H1 (cell line): ENCODE measurements around the gene TAF4. TPM values are rescaled to one million over a fixed set of nuclear protein-coding genes. Genes with fewer than 3 reads are reported as not detected.

Source experiments
- CTCF ChIA-PET: fragments of 300-600 bp; sonication (Branson Sonifier 250); formaldehyde crosslinking; loops from one replicate; lab custom pipeline; 2021; ENCODE audit not compliant: partially characterized antibody; lab: Charles Lee
- POLR2A ChIA-PET: fragments of 300-600 bp; sonication (Branson Sonifier 250); formaldehyde crosslinking; loops from one replicate; lab custom pipeline; 2021; ENCODE audit warnings: inconsistent platforms; ENCODE audit not compliant: partially characterized antibody; lab: Charles Lee
- DNase-seq, 2 experiments: peaks; one replicate each; pipeline versions ENCODE4 v3.0.0 to v3.0.0-alpha.2; 2010 to 2022; ENCODE audit warnings: low spot score in 2 of 2, low read depth in 1 of 2, mixed read lengths in 1 of 2
- FAIRE-seq: peaks from 2 replicates; lab custom pipeline; 2011; peaks lifted over from hg19 to GRCh38; lab: Jason Lieb, UNC
- H2AFZ ChIP-seq: 2 replicates; pipeline ENCODE4 v1.8.1; 2012; ENCODE audit warnings: low read length, inconsistent platforms
- H2AK5ac ChIP-seq: 2 replicates; pipeline ENCODE4 v1.6.1; 2013; ENCODE audit warnings: low read depth, low read length
- H2BK120ac ChIP-seq: replicated peaks from 2 replicates; pipeline ENCODE3; 2013; ENCODE audit warnings: low read depth, low read length, inconsistent platforms
- H2BK12ac ChIP-seq: 2 replicates; pipeline ENCODE4 v1.6.1; 2013; ENCODE audit warnings: low read depth, low read length
- H2BK15ac ChIP-seq: 2 replicates; pipeline ENCODE4 v1.6.1; 2013; ENCODE audit warnings: low read length
- H2BK20ac ChIP-seq: 2 replicates; pipeline ENCODE4 v1.6.1; 2013; ENCODE audit warnings: low read length
- H2BK5ac ChIP-seq: 2 replicates; pipeline ENCODE4 v1.6.1; 2013; ENCODE audit warnings: low read depth, low read length
- H3K14ac ChIP-seq: 2 replicates; pipeline ENCODE4 v1.6.1; 2013; ENCODE audit warnings: inconsistent platforms; ENCODE audit not compliant: insufficient read length
- H3K18ac ChIP-seq: 2 replicates; pipeline ENCODE4 v1.6.1; 2013; ENCODE audit warnings: low read length; ENCODE audit errors: extremely low read depth
- H3K23ac ChIP-seq: 2 replicates; pipeline ENCODE4 v1.6.1; 2013; ENCODE audit warnings: inconsistent platforms; ENCODE audit not compliant: insufficient read length
- H3K23me2 ChIP-seq: 2 replicates; pipeline ENCODE4 v1.6.1; 2013; ENCODE audit warnings: low read depth, low read length
- H3K27ac ChIP-seq: 2 replicates; pipeline ENCODE4 v1.6.1; 2011; ENCODE audit warnings: low read depth, low read length, inconsistent platforms
- H3K27me3 ChIP-seq, 4 experiments: replicated peaks in 1 of 4; 1 replicate in 1 of 4; 2 replicates in 3 of 4; pipeline versions ENCODE4 v1.6.1 to v1.8.1; 2011 to 2013; ENCODE audit warnings: low read length in 3 of 4, mild to moderate bottlenecking in 3 of 4, inconsistent platforms in 2 of 4, mixed read lengths in 2 of 4, moderate library complexity in 1 of 4; ENCODE audit not compliant: control insufficient read depth in 3 of 4, insufficient read depth in 3 of 4; ENCODE audit errors: extremely low read depth in 1 of 4
- H3K36me3 ChIP-seq, 4 experiments: 2 replicates each; pipeline versions ENCODE4 v1.6.1 to v1.8.1; 2011 to 2013; ENCODE audit warnings: mild to moderate bottlenecking in 4 of 4, low read length in 3 of 4, moderate library complexity in 2 of 4, control low read depth in 1 of 4, inconsistent platforms in 1 of 4; ENCODE audit not compliant: insufficient read depth in 4 of 4, control insufficient read depth in 2 of 4
- H3K4ac ChIP-seq: replicated peaks from 2 replicates; pipeline ENCODE3; 2013; ENCODE audit warnings: low read length, low read depth, mixed read lengths, inconsistent platforms; ENCODE audit not compliant: insufficient read length
- H3K4me1 ChIP-seq, 4 experiments: replicated peaks in 1 of 4; 1 replicate in 1 of 4; 2 replicates in 3 of 4; pipeline versions ENCODE4 v1.6.1 to v1.8.1; 2011 to 2013; ENCODE audit warnings: low read length in 3 of 4, inconsistent platforms in 2 of 4, mixed read lengths in 1 of 4; ENCODE audit not compliant: insufficient read depth in 4 of 4, control insufficient read depth in 3 of 4
- H3K4me2 ChIP-seq, 2 experiments: 2 replicates each; pipeline versions ENCODE4 v1.6.1 to v1.8.1; 2011 to 2013; ENCODE audit warnings: low read depth in 2 of 2, low read length in 2 of 2, control low read depth in 1 of 2, inconsistent platforms in 1 of 2, mild to moderate bottlenecking in 1 of 2; ENCODE audit not compliant: insufficient read depth in 1 of 2
- H3K4me3 ChIP-seq, 4 experiments: fragments of 200-600, 300-600 bp in 1 of 4; sonication (generic), shearing (Covaris generic), sonication (Bioruptor Twin) in 1 of 4; 2 replicates each; pipeline versions ENCODE4 v1.5.1 to v1.8.1; 2011 to 2016; ENCODE audit warnings: low read length in 4 of 4, low read depth in 3 of 4, control low read depth in 2 of 4, inconsistent platforms in 2 of 4, mild to moderate bottlenecking in 2 of 4, mixed read lengths in 1 of 4, moderate library complexity in 1 of 4; ENCODE audit not compliant: insufficient read depth in 2 of 4; ENCODE audit errors: extremely low read depth in 1 of 4
- H3K56ac ChIP-seq: replicated peaks from 2 replicates; pipeline ENCODE3; 2013; ENCODE audit warnings: low read depth, mild to moderate bottlenecking, mixed read lengths, low read length, inconsistent platforms; ENCODE audit not compliant: insufficient read length
- H3K79me1 ChIP-seq: 2 replicates; pipeline ENCODE4 v1.6.1; 2013; ENCODE audit warnings: low read depth, low read length, control low read depth
- H3K79me2 ChIP-seq, 2 experiments: 2 replicates each; pipeline versions ENCODE4 v1.6.1 to v1.8.1; 2012 to 2013; ENCODE audit warnings: low read length in 2 of 2, mild to moderate bottlenecking in 2 of 2, inconsistent platforms in 1 of 2; ENCODE audit not compliant: insufficient read depth in 2 of 2, control insufficient read depth in 1 of 2
- H3K9ac ChIP-seq, 4 experiments: replicated peaks in 1 of 4; 1 replicate in 1 of 4; 2 replicates in 3 of 4; pipeline versions ENCODE4 v1.6.1 to v1.8.1; 2011 to 2013; ENCODE audit warnings: low read depth in 3 of 4, low read length in 3 of 4, control low read depth in 2 of 4, mild to moderate bottlenecking in 2 of 4, moderate library complexity in 2 of 4, inconsistent platforms in 1 of 4; ENCODE audit errors: extremely low read depth in 1 of 4
- H3K9me3 ChIP-seq, 2 experiments: 2 replicates each; pipeline versions ENCODE4 v1.6.1 to v1.8.1; 2012 to 2013; ENCODE audit warnings: mild to moderate bottlenecking in 2 of 2, moderate library complexity in 2 of 2, control low read depth in 1 of 2, inconsistent platforms in 1 of 2, low read depth in 1 of 2, low read length in 1 of 2, mixed read lengths in 1 of 2; ENCODE audit not compliant: insufficient read depth in 2 of 2
- H4K20me1 ChIP-seq, 2 experiments: replicated peaks in 1 of 2; 2 replicates each; pipeline versions ENCODE3 to v1.8.1; 2011 to 2013; ENCODE audit warnings: inconsistent platforms in 2 of 2, low read length in 2 of 2, mild to moderate bottlenecking in 1 of 2; ENCODE audit not compliant: insufficient read depth in 2 of 2, control insufficient read depth in 1 of 2
- H4K5ac ChIP-seq: 2 replicates; pipeline ENCODE4 v1.6.1; 2013; ENCODE audit warnings: low read length, low read depth, mixed read lengths, inconsistent platforms; ENCODE audit not compliant: insufficient read length
- H4K8ac ChIP-seq: 2 replicates; pipeline ENCODE4 v1.8.0; 2013; ENCODE audit warnings: mild to moderate bottlenecking, moderate library complexity, low read length, inconsistent platforms; ENCODE audit not compliant: insufficient read depth; ENCODE audit errors: extremely low read depth
- H4K91ac ChIP-seq: replicated peaks from 2 replicates; pipeline ENCODE3; 2013; ENCODE audit warnings: low read length, mixed read lengths, inconsistent platforms; ENCODE audit not compliant: insufficient read length
- BCL11A ChIP-seq, 2 experiments: IDR thresholded peaks; one replicate each; pipeline ENCODE4 v1.6.1; 2011; ENCODE audit warnings: low read depth in 2 of 2, low read length in 2 of 2, mild to moderate bottlenecking in 2 of 2
- EP300 ChIP-seq, 2 experiments: IDR thresholded peaks; 1 replicate in 1 of 2; 2 replicates in 1 of 2; pipeline ENCODE4 v1.6.1; 2011 to 2012; ENCODE audit warnings: low read depth in 2 of 2, low read length in 2 of 2, mild to moderate bottlenecking in 2 of 2, borderline replicate concordance in 1 of 2, inconsistent platforms in 1 of 2, moderate library complexity in 1 of 2
- JUND ChIP-seq: IDR thresholded peaks from 2 replicates; pipeline ENCODE4 v1.6.1; 2011; ENCODE audit warnings: mild to moderate bottlenecking, improper control_type of control experiment, low read length
- NRF1 ChIP-seq: IDR thresholded peaks from 2 replicates; pipeline ENCODE4 v1.6.1; 2011; ENCODE audit warnings: mild to moderate bottlenecking, low read depth, low read length, improper control_type of control experiment
- POU5F1 ChIP-seq: IDR thresholded peaks from 2 replicates; pipeline ENCODE4 v1.6.1; 2011; ENCODE audit warnings: low read depth, mild to moderate bottlenecking, low read length, moderate library complexity
- SIN3A ChIP-seq, 2 experiments: IDR thresholded peaks in 1 of 2; conservative IDR thresholded peaks in 1 of 2; 2 replicates each; pipeline ENCODE4 v1.6.1; 2011 to 2012; ENCODE audit warnings: low read length in 2 of 2, improper control_type of control experiment in 1 of 2, low read depth in 1 of 2, mild to moderate bottlenecking in 1 of 2
- SP1 ChIP-seq: IDR thresholded peaks from 2 replicates; pipeline ENCODE4 v1.6.1; 2011; ENCODE audit warnings: low read depth, low read length
- TBP ChIP-seq: IDR thresholded peaks from 2 replicates; pipeline ENCODE4 v1.6.1; 2011; ENCODE audit warnings: low read depth, low read length, improper control_type of control experiment
- WGBS, 2 experiments: shearing (Covaris generic) in 1 of 2; methylation state at CpG; one replicate each; pipeline versions ENCODE4 v1.1.6 to v1.1.7; 2013 to 2015; ENCODE audit warnings: low lambda C conversion rate in 2 of 2, mixed read lengths in 2 of 2, inconsistent platforms in 1 of 2, low coverage in 1 of 2, missing lambda C conversion rate in 1 of 2; ENCODE audit not compliant: insufficient replicate concordance in 2 of 2, insufficient coverage in 1 of 2, insufficient read length in 1 of 2; ENCODE audit errors: extremely low coverage in 1 of 2, missing lambda C conversion rate in 1 of 2; 5-methylcytosine and 5-hydroxymethylcytosine counted together
- polyA plus RNA-seq, 7 experiments: library from polyadenylated mRNA; depleted of rRNA in 3 of 7; stranded (reverse) in 5 of 7; unstranded in 2 of 7; fragments of >200 nt in 5 of 7; fragments of 200-250 nt in 2 of 7; gene quantifications; 1 replicate in 5 of 7; 2 replicates in 1 of 7; 4 replicates in 1 of 7; pipeline versions ENCODE4 v1.2.1 to v1.2.3, GENCODE V29; 2011 to 2013; ENCODE audit warnings: missing spikeins in 2 of 7, mixed read lengths in 2 of 7
- total RNA-seq: library from RNA; stranded (reverse); fragmentation: NEBNext Ultra II Directional; extraction: Animal tissue kit (Norgen Biotek cat#: 25700); gene quantifications from 2 replicates; pipeline ENCODE4 v1.2.1, GENCODE V29; 2021
- TF ChIP-seq, protein P1 (sequence below): IDR thresholded peaks from 2 replicates; pipeline ENCODE4 v1.6.1; 2012; ENCODE audit warnings: low read length, inconsistent platforms
- TF ChIP-seq, protein P2 (sequence below), 3 experiments: IDR thresholded peaks; 1 replicate in 2 of 3; 2 replicates in 1 of 3; pipeline versions ENCODE4 v1.5.1 to v1.6.1; 2011; ENCODE audit warnings: low read length in 3 of 3, mild to moderate bottlenecking in 3 of 3, inconsistent platforms in 2 of 3, low read depth in 1 of 3, moderate library complexity in 1 of 3; ENCODE audit not compliant: insufficient read depth in 1 of 3; ENCODE audit errors: control extremely low read depth in 1 of 3

The TAF4 gene
- total and polyA plus RNA-seq, 2 of the 8 experiments (the other 6 are each of a cell fraction or from before 2014, with no cell fraction given) = 16.0 to 30.1 TPM

DNA sequence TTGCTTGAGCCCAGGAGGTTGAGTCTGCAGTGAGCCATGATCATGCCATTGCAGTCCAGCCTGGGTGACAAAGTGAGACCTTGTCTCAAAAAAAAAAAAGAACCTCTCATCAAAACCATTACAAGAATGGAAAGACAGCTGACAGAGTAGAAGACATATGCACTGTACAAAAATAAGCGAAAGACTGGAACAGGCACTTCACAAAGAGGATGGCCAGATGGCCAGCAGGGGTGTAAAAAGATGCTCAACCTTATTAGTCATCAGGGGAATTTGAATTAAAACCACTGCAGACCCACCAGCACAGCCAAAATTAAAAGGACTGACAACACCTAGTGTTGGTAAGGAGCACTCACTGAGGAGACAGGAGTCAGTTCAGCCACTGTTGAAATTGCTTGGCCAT lies 13.5 kb upstream of the TAF4 start:
- no peak overlapping the region for H3K4me2 ChIP-seq
- H2BK120ac ChIP-seq = no peak overlapping the region
- H2BK20ac ChIP-seq = no peak overlapping the region
- no peak overlapping the region for H3K23ac ChIP-seq
- H3K4ac ChIP-seq = no peak overlapping the region
- 71% methylated on average over 1 of the region's 1 CpG; no CpG with 5 or more reads in 1 of the 2 experiments for WGBS, 2 experiments
- H3K14ac ChIP-seq = no peak overlapping the region
- H2BK5ac ChIP-seq = no peak overlapping the region
- H3K56ac ChIP-seq = no peak overlapping the region
- no peak for DNase-seq
- H2AK5ac ChIP-seq = no peak overlapping the region
- H3K27me3 ChIP-seq = no peaks in the 10 kb centered on the region
- H3K4me3 ChIP-seq = no peak overlapping the region
- no peak for FAIRE-seq
- no peaks in the 10 kb centered on the region for H3K79me1 ChIP-seq
- ChIA-PET POLR2A (no interaction called here), CTCF (no interaction called here)
- H2BK12ac ChIP-seq = no peak overlapping the region
- H3K18ac ChIP-seq = no peak overlapping the region
- H3K36me3 ChIP-seq = no peaks in the 10 kb centered on the region
- H4K8ac ChIP-seq = no peak overlapping the region
- H3K79me2 ChIP-seq = no peaks in the 10 kb centered on the region
- H4K5ac ChIP-seq = no peak overlapping the region
- H3K9me3 ChIP-seq = peaks cover 11 to 24% of the 10 kb centered on the region in 2 experiments
- H3K9ac ChIP-seq = no peak overlapping the region; a peak in 1 of 7 replicates
- H2AFZ ChIP-seq = no peak overlapping the region
- H2BK15ac ChIP-seq = no peak overlapping the region
- H3K4me1 ChIP-seq = no peaks in the 10 kb centered on the region
- H3K23me2 ChIP-seq = no peaks in the 10 kb centered on the region
- H4K91ac ChIP-seq = no peak overlapping the region
- H4K20me1 ChIP-seq = no peaks in the 10 kb centered on the region
- H3K27ac ChIP-seq = no peak overlapping the region
- no peak for TF ChIP-seq JUND
- TF ChIP-seq SP1 = no peak
- TF ChIP-seq, protein P1, sequence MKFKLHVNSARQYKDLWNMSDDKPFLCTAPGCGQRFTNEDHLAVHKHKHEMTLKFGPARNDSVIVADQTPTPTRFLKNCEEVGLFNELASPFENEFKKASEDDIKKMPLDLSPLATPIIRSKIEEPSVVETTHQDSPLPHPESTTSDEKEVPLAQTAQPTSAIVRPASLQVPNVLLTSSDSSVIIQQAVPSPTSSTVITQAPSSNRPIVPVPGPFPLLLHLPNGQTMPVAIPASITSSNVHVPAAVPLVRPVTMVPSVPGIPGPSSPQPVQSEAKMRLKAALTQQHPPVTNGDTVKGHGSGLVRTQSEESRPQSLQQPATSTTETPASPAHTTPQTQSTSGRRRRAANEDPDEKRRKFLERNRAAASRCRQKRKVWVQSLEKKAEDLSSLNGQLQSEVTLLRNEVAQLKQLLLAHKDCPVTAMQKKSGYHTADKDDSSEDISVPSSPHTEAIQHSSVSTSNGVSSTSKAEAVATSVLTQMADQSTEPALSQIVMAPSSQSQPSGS = no peak
- TF ChIP-seq NRF1 = no peak
- TF ChIP-seq SIN3A (conservative IDR thresholded peaks at IDR 0.05 in 1 of 2, IDR thresholded peaks at IDR 0.05 in 1 of 2; ENCODE audit: low read depth in 1 of 2, low read length in 2 of 2) = no peak
- no peak for TF ChIP-seq BCL11A (IDR thresholded peaks at IDR 0.05; ENCODE audit: low read depth in 2 of 2, low read length in 2 of 2)
- no peak for TF ChIP-seq EP300 (IDR thresholded peaks at IDR 0.05; ENCODE audit: borderline replicate concordance in 1 of 2, low read depth in 2 of 2, low read length in 2 of 2)
- no peak for TF ChIP-seq TBP
- TF ChIP-seq, protein P2, sequence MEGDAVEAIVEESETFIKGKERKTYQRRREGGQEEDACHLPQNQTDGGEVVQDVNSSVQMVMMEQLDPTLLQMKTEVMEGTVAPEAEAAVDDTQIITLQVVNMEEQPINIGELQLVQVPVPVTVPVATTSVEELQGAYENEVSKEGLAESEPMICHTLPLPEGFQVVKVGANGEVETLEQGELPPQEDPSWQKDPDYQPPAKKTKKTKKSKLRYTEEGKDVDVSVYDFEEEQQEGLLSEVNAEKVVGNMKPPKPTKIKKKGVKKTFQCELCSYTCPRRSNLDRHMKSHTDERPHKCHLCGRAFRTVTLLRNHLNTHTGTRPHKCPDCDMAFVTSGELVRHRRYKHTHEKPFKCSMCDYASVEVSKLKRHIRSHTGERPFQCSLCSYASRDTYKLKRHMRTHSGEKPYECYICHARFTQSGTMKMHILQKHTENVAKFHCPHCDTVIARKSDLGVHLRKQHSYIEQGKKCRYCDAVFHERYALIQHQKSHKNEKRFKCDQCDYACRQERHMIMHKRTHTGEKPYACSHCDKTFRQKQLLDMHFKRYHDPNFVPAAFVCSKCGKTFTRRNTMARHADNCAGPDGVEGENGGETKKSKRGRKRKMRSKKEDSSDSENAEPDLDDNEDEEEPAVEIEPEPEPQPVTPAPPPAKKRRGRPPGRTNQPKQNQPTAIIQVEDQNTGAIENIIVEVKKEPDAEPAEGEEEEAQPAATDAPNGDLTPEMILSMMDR (IDR thresholded peaks at IDR 0.05; ENCODE audit: control extremely low read depth in 1 of 3, insufficient read depth in 1 of 3, low read depth in 1 of 3, low read length in 3 of 3) = no peak
- no peak for TF ChIP-seq POU5F1
